CD4-positive, alpha-beta T cell treated with Interleukin-4 for 4 hours (primary cell): ENCODE data around the gene ZSCAN5A.
"Not testable (repeated sequence)": the region's sequence is repeated elsewhere in the genome, so short reads cannot be mapped to it uniquely, and the experiment has no call there.

Experiments used
- DNase-seq: peaks from one replicate; pipeline ENCODE4 v3.0.0-alpha.2; 2020

The ZSCAN5A gene

DNA sequence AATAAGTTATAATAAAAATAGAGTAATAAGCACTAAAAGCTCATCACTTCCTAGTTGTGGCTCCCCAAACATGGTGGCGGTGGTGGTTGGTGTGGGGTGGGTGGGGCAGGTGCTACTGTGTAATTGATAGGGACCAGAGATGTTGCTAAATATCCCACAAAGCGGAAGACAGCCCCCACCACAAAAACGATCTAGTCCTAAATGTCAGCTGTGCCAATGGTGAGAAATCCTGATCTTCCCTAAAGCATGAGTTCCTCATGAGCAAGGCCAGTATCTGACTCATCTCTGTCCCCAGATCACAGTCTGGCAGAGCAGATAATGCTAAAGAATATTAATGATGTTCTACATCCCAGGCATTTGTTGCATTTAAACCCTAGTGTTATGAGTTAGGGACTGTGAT is 44.0 kb downstream of the ZSCAN5A start:
- DNase-seq, result peak; percentile 14

DNA sequence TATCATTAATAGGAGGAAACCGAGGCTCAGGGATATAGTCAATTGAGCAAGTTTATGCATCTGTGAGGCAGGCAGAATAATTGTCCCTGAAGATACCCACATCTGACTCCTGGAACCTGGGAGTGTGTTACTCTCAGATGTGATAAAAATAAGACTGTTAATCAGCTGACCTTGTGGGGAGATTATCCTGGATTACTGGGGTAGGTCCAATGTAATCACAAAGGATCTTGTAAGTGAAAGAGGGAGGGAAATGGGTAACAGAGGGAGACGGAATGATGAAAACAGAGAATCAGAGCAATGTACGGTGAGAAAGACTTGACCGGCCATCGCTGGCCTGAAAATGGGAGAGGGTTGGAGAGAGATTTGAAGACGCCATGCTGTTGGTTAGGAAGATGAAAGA is 45.3 kb downstream of the ZSCAN5A start:
- no peak for DNase-seq

DNA sequence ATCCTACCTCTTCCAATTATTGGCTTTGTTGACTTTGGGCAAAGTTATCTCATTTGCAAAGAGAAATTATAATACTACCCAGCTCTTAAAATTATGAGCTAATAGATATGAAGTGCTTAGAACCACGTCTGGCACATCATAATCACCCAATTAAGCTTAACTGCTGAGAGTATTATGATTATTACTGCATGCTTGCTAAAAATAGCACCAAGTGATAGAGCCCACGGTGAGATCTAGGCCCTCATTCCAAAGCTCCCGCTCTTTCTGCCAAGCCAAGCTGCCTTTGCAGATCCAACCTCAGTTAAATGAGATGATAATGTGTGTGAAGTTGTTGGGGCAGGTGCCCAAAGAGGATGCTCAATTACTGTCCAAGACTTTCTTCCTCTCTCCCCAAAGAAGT is 48.6 kb downstream of the ZSCAN5A start:
- DNase-seq, result no peak

DNA sequence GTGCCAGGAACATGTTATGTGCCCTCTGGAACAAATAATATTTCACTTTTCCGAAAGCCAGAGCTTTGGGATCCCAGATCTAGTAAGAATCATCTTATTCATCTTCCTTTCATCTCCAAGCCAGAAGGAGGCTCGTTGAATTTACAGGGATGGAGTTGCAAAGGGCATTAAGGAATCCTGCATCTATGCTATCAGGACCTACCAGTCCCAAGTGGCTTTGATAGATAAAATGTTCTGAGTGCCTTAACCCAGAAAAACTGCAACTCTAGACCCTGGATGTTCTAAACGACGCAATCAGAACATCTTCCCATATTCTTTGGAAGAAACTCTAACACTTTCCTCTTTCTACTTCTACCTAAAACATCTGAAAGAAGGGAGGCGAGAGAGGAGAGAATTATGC is 51.3 kb downstream of the ZSCAN5A start:
- DNase-seq, result no peak

DNA sequence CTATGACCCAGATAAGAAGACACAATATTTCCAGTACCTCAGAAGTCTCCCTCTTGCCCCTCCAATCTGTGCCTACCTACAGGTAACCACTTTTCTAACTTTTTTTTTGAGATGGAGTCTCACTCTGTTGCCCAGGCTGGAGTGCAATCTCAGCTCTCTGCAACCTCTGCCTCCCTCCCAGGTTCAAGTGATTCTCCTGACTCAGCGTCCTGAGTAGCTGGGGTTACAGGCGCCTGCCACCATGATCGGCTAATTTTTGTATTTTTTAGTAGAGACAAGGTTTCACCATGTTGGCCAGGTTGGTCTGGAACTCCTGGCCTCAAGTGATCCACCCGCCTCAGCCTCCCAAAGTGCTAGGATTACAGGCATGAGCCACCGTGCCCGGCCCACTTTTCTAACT is 52.7 kb downstream of the ZSCAN5A start:
- not testable (repeated sequence) for DNase-seq

DNA sequence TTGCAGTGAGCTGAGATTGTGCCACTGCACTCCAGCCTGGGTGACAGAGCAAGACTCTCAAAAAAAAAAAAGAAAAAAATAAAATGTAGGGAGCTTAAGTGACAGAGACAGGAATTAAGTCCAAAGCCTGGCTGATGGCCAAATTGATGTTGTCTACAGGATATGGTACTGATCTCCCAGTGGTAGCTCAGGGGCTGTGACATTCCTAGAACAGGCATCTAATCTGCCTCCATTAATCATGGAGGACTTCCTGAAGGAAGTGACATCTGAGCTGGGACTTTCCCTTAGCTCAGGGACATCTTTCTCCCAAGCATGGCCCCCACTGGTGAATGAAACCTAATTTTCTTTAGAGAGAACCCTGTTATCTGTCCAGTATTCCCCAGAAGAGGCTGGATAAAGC is 53.5 kb downstream of the ZSCAN5A start:
- DNase-seq, result no peak

DNA sequence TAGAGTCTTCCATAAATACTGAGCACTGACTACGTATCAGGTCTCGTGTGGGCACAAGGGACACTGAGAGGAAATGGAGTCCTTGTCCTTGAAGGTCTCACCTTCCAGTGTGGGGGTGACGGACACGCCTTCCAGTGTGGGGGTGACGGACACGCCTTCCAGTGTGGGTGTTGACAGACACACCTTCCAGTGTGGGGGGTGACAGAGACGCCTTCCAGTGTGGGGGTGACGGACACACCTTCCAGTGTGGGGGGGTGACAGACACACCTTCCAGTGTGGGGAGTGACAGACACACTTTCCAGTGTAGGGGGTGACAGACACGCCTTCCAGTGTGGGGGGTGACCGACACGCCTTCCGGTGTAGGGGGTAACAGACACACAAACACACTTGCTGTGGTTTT is 56.4 kb downstream of the ZSCAN5A start:
- no peak for DNase-seq

DNA sequence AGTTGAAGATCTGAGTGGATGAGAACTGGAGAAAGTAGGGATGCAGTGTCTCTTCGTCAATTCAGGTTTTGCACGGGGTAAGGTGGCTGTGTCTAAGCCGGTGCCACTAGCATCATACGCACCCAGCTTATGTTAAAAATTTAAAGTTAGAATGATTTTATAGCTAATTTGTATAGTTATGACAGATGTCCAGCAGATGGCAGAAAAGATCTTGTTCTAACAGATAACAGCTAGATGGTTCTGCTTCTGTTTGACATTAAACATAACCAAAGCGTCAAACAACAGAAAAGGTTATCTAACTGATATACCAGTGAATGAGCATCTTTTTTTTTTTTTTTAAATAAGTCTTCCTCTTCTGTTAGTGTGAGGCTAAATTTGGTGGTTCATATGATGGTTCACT is 60.9 kb downstream of the ZSCAN5A start:
- peak; percentile 43 for DNase-seq

DNA sequence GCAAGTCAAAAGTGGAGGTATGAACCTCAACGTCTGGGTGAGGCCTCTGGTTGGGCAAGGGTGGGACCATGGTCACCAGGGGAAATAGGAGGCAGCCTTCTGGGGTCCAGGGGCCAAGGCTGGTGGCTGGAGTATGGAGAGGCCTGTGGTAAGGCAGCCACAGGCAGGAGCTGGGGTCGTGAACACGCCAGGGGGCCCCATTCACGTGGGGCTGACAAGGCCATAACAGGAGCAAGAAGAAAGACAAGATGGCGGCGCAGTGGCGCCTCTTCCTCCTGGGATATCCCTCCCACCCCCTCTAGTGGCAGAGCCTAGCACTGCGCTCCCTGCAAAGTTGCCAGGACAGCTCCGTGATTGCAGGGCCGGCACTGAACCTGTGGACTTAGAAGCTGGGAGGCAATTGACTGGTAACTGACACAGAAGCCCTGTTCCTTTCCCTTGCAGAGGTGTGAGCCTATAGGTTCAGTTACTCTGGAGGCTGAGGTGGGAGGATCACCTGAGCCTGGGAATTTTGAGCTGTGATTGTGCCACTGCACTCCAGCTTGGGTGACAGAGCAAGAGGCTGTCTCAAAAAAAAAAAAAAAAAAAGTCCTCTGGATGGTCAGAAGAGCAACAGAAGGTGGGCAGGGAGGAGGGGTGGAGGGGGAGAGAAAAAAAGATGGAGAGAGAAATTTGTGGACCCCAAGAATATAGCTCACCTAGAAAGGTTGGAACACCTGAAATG is 61.8 kb downstream of the ZSCAN5A start:
- DNase-seq, result peak; percentile 51

DNA sequence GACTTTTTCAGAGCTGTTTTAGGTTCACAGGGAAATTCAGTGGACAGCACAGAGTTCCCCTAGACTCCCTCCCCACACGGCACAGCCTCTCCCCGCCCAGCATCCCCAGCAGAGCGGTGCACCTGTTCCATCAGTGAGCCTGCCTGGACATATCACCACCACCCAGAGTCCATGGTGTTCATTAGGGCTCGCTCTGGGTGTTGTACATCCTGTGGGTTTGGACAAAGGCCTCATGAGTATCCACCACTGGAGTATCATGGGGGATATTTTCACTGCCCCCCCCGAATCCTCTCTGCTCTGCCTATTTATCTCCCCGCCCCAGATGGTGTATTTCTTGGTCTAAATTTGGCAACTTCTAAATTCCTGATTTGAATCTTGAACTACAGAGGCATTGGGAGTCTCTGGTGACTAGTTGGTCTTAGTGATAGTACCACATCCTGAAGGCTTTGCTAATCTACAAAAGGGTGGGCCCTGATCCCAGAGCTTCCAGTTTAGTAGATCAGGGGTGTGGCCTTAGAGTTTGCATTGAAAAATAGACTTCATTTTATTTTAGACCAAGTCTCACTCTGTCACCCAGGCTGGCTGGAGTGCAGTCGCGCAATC is 65.8 kb downstream of the ZSCAN5A start:
- DNase-seq, result not testable (repeated sequence)

DNA sequence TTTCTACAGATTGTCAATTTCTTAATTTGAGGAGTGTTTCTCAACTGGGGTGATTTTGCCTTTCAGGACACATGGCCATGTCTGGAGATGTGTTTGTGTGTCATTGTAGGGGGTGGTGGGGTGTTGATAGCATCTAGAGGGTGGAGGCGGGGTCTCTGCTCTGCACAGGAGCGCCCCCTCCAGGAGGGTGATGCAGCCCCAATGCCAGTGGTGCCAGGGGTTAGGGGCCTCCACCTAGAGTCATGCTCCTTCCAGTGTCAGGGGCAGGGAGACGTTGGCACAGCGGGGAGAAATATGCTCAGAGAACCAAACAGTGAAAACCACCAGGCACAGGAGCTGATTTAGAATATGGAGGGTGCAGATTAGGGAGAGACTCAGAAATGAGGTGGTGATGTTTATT is 68.9 kb downstream of the ZSCAN5A start:
- DNase-seq, result not testable (repeated sequence)

DNA sequence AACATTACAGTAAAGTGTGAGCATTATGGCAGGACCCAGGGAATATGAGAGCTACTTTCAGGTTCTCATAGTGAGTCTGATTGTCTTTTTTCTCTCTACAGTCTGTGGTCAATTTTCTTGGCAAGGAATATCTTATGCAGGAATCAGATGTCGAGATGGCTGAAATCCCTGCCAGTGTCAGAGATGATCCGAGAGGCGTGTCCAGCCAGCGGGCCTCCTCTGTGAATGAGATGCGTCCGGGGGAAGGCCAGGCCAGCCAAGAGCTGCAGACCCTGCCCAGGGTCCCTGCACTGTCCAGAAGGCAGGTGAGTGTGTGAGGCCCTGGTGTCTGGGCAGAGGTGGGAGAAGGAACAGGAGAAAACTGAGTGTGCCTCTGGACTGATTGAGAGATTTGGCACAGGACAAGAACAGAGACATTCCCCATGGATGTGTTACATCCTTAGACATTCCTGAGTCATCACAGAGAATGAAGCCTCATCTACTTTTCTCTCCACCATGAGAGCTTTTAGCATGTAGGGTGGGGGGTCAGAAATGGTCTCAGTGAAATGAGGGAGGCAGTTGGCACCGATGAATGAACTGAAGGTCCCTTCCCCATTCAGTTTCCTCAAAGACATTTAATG is 69.4 kb downstream of the ZSCAN5A start:
- DNase-seq, result no peak

DNA sequence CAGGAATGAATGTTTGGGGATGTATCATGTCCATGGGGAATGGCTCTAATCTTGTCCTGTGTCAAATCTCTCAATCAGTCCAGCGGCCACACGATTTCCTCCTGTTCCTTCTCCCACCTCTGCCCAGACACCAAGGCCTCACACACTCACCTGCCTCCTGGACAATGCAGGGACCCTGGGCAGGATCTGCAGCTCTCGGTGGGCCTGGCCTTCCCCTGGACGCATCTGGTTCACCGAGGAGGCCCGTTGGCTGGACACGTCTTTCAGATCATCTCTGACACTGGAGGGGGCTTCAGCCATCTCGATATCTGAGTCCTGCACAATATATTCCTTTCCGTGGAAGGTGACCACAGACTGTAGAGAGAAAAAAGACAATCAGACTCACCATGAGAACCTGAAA is 91.2 kb downstream of the ZSCAN5A start:
- DNase-seq, result no peak

DNA sequence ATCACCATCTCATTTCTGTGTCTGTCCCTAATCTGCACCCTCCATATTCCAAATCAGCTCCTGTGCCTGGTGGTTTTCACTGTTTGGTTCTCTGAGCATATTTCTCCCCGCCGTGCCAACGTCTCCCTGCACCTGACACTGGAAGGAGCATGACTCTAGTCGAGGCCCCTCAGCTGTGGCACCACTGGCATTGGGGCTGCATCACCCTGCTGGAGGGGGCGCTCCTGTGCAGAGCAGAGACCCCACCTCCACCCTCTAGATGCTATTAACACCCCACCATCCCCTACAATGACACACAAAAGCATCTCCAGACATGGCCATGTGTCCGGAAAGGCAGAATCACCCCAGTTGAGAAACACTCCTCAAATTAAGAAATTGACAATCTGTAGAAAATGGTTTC is 91.7 kb downstream of the ZSCAN5A start:
- DNase-seq, result no peak

DNA sequence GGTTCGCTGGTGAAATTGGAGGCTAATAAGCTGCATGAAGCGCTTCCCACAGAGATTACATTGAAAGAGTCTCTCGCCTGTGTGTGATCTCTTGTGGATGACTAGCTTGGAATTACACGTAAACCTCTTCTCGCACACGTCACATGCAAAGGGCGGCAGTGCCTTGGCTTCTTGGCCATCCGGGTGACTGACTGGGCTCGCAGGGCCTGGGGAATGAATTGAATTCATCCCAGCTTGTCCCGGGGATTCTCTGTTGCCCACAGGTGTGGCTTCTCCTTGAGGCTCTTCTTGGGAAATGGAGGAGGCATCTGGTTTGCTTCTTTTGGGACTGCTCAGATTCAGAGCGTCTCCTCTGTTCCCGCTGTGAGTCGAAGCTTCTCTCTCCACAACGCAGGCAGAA is 92.8 kb downstream of the ZSCAN5A start:
- DNase-seq, result no peak

DNA sequence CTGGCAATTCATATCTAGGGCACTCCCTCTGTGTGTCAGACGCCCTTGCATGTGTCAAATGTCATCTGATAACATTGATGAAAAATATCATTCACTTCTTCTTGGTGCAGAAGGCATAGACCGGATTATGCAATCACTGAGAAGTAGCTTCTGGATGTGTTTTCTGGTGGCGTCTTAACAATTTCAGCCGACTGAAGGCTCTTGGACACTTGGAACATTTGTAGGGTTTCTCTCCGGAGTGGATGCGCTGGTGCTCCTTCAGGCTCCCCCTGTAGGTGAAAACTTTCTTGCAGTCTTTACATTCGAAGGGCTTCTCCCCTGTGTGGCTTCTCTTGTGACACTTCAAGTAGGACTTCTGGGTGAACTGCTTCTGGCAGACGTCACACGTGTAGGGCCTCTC is 93.2 kb downstream of the ZSCAN5A start:
- not testable (repeated sequence) for DNase-seq

DNA sequence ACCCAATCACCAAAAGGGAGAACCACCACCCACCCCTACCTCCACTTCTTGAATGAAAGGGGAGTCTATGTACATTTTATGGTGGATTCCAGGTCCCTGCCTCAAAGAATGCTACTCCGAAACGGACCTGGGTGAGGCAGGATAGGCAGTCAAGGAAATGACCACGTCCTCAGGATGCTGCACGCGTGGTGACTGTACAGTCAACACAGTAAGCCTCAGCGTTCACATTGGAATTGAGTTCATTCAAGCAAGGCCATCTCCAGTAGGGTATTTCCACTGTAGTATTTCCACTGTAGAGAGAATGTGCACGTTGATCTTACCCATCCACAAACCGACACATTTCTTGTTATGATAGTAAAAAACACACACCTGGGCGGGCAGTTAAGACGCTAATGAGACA is 95.7 kb downstream of the ZSCAN5A start:
- DNase-seq, result no peak

DNA sequence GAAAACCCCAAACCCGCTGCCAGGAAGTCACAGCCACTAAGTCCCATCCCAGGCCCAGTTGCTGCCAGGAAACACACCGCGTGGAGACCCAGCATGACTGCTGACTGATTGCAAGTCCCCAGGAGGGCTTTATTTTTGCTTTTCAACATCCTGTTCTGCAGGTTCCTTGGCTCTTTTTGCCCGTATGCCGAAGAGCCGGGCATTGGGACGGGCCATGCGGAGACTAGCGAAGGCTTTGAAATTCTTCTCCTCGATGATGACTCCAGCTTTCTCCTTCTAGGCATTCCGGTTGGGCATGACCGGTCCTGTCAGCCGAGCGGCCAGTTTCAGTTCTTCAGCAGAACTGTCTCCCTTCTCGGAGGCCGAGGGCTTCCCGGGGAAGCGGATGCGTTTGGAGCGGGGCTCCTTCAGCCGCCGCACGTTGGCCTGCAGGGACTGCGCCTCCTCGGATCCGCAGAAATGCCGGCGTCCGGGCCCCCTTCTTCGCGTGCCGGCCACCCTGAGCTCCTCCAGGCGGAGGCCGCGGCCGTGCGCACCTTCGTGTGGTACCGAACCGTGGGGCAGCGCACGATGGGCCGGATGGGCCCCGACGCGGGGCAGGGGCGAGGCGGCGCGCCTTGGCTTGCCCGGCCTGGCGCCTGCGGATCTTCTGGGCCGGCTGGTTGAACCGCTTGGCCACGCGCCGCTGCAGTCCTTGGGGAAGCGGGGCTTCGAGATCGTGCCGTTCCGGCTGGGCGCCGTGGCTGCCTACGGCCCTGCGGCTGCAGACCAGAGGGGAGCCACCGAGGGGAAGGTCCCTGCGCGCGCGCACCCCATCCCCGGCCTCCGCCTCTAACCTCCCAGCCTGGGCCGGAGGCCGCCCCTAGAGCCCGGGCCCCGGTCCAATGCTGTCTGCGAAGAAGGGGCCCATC is 97.3 kb downstream of the ZSCAN5A start:
- no peak for DNase-seq

DNA sequence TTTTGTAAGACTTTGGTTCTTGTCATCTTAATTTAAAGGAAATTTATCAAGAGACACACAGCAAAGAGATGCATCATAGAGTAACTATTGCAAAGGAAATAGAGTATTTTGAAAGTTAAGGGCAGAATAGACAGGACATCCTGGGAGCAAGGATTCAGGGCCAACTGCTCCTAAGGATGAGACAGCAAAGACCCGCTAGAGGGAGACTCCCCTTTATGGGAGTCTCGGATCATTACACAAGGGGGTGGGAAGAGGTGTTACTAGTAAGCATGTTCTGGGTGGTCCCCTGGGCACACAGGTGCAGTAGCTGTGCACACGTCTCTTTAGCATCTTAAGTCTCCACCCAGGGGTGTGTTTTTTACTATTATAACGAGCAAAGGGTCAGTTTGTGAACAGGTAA is 102.9 kb downstream of the ZSCAN5A start:
- no peak for DNase-seq

DNA sequence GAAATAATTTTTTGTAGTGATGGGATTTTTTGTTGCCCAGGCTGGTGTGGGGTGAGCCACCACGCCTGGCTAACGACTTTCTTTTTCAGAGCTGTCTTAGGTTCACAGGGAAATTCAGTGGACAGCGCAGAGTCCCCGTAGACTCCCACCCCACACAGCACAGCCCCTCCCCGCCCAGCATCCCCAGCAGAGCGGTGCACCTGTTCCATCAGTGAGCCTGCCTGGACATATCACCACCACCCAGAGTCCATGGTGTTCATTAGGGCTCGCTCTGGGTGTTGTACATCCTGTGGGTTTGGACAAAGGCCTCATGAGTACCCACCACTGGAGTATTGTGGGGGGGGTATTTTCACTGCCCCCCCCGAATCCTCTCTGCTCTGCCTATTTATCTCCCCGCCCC is 104.6 kb downstream of the ZSCAN5A start:
- not testable (repeated sequence) for DNase-seq

DNA sequence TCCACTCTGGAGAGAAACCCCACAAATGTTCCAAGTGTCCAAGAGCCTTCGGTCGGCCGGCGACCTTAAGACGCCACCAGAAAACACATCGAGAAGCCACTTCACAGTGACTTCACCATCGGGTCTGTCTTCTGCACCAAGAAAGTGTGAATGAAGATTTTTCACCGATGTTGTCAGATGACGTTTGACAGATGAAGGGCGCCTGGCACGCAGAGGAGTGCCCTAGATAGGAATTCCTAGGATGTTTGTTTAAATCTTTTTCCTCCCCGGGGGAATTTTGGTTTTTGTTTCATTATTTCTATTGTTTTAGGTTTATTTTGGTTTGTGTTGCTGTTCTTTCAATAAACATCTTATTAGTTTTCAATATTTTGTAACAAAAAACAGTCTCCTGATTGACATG is 105.5 kb downstream of the ZSCAN5A start:
- DNase-seq, result no peak

DNA sequence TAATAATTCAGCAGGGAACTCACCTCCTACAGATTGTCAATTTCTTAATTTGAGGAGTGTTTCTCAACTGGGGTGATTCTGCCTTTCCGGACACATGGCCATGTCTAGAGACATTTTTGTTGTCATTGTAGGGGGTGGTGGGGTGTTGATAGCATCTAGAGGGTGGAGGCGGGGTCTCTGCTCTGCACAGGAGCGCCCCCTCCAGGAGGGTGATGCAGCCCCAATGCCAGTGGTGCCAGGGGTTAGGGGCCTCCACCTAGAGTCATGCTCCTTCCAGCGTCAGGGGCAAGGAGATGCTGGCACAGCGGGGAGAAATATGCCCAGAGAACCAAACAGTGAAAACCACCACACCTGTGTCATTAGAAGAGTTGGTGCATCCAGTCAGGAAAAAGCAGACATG is 107.1 kb downstream of the ZSCAN5A start:
- not testable (repeated sequence) for DNase-seq

DNA sequence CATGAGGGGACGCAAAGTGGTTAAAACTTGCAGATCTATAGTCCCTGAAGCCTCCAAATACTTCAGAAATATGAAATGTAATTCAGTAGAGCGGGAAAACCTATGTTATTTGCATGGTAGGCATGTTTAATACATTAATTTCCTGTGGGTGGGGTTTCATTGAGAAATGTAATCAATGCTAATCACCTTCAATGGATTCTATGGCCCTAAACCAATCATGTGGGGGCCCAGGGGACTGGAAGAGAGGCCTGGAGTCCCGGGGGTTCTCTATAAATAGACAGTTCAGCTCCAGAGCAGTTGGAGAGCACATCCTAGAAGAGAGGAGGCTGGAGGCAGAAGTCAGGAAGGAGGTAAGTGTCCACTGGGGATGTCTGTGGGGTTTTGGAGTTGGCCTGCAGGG is 112.7 kb downstream of the ZSCAN5A start, which contains the start of gene ZSCAN5C:
TSS of gene ZSCAN5C (plus strand) at position 301 of the 400 bp plus-strand sequence. CDS start 3,641 bp downstream, outside the sequence.
- no peak for DNase-seq
